NCI-H2196 (cell line): ENCODE results near the gene ZNF446.
"Not testable (repeated sequence)": the region's sequence is repeated elsewhere in the genome, so short reads cannot be mapped to it uniquely, and the experiment has no call there.

Experiments used
- DNase-seq: peaks from one replicate; lab custom pipeline; 2025; ENCODE audit not compliant: unreplicated experiment; lab: John Stamatoyannopoulos, UW

Gene ZNF446

GRCh38 chr19:58498316-58499020 is 22.3 kb downstream of the ZNF446 start:
- no peak for DNase-seq

GRCh38 chr19:58499021-58499927 is 23.1 kb downstream of the ZNF446 start:
- DNase-seq = peak; percentile 100

- no peak for DNase-seq
Observed at GRCh38 chr19:58500242-58500641, 24.1 kb downstream of the ZNF446 start.

DNA sequence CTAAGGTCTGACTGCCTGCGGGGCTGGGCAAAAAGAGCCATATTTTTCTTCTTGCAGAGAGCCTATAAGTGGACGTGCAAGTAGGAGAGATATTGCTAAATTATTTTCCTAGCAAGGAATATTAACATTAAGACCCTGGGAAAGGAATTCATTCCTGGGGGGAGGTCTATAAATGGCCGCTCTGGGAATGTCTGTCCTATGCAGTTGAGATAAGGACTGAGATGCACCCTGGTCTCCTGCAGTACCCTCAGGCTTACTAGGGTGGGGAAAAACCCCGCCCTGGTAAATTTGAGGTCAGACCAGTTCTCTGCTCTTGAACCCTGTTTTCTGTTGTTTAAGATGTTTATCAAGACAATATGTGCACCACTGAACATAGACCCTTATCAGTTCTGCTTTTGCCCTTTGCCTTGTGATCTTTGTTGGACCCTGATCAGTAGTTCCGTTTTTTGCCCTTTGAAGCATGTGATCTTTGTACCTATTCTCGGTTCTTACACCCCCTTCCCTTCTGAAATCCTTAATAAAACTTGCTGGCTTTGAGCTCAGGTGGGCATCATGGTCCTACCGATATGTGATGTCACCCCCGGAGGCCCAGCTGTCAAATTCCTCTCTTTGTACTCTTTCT is 31.6 kb downstream of the ZNF446 start:
- DNase-seq = not testable (repeated sequence)

DNA sequence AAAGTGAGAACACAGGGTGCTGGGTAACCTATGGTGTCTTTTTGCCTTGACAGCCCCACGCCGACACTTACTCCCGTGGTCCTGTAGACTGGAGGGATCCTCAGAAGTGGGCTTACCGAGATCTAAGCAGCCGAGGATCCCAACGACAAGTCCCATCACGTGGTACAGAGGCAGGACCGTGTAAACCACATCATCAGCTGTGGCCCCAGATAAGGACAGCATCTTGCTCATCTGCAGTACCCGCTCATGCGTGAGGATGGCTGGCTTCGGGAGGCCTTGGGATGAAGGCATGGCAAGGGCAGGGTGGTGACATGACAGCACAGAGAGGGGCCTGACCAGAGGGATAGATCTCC is 33.6 kb downstream of the ZNF446 start:
- no peak for DNase-seq

DNA sequence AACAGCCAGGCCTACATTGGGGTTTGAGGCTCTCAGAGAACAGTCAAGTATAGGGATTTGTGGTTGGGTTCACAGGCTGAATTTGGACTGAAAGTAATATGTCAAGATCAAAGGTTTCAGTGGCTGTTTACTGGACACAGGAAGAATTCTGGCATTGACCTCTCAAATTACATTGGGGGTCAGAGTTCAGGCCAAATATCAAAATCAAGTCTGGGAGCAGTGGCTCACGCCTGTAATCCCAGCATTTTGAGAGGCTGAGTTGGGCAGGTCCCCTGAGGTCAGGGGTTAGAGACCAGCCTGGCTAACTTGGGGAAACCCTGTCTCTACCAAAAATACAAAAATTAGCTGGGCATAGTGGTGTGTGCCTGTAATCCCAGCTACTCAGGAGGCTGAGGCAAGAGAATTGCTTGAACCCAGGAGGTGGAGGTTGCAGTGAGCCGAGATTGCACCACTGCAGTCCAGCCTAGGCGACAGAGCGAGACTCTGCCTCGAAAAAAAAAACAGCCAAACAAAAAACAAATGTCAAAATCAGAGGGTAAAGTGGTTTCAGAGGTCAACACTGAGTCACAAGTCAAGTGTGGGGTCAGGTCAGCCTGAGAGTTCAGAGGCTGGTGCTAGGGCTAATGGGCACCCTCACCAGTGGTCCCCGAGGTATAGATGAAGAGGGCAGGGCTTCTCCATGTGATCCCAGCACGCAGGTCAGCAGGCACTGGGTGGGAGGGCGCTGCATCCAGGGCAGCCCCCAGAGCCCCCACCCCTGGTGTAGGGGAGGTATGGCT is 34.1 kb downstream of the ZNF446 start:
- no peak for DNase-seq

GRCh38 chr19:58511353-58512208 is 35.4 kb downstream of the ZNF446 start, which contains the start of gene SLC27A5:
Gene SLC27A5 (minus strand): TSS chr19:58511992. CDS start chr19:58511955, 37 bp downstream.
- DNase-seq = no peak

DNA sequence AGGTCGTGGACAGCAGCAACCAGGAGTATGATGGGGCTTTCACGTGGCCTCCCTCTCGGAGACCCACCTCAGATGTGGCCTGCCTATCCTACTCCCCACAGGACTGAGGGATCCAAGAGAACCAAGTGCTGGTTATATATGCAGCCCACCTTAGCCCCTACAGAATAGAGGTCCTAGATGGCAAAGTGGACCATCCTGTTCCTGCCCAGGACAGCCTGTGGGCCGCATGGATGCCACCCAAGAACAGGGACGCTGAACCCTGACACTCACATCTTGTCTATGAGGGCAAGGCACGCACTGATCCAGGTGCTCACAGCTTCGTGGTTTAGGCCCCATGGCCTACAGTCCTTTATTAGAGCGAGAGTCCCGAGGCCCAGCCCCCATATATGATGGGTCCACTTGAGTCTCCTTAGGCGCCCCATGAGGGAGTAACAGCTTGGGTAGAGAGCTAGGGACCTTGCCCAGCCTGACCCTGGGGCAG is 37.1 kb downstream of the ZNF446 start:
- no peak for DNase-seq

DNA sequence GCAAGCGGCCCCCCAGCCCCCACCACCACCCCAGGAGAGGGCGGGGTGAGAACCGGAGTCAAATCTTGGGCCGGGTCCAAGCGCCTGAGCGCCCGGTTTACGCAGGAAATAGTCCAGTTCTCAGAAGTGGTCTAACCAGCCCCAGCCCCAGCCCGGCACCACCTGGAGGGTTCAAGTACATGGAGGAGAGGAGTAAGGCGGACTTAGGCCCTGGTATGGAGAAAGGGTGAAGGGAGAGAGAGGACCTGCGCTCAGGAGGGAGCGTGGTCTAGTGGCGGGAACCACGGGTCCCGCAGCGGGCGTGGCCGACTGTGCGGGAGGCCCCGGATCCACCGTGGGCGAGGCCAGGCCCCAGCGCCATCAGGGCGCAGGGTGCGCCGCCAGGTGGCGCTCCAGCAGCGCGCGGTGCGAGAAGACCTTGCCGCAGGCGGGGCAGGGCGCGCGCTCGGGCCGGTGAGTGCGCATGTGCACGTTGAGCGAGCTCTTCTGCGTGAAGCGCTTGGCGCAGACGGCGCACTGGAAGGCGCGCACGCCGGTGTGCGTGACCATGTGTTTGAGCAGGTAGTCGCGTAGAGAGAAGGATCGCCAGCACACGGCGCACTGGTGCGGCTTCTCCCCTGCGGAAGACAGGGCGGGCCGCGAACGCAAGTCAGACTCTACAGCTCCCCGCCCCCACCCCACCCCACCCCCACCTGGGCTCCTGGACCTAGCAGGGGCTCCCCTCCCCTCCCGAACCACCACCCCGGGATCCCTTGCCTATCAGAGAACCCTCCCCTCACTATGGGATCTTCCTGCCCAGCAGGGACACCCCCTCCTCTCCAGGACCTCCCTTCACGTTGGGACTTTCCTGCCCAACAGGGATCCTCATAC is 37.8 kb downstream of the ZNF446 start:
- peak; percentile 98 for DNase-seq

- no peak for DNase-seq
Observed at GRCh38 chr19:58514564-58515022, 38.4 kb downstream of the ZNF446 start.

- no peak for DNase-seq
Observed at GRCh38 chr19:58515259-58515658, 39.1 kb downstream of the ZNF446 start.

DNA sequence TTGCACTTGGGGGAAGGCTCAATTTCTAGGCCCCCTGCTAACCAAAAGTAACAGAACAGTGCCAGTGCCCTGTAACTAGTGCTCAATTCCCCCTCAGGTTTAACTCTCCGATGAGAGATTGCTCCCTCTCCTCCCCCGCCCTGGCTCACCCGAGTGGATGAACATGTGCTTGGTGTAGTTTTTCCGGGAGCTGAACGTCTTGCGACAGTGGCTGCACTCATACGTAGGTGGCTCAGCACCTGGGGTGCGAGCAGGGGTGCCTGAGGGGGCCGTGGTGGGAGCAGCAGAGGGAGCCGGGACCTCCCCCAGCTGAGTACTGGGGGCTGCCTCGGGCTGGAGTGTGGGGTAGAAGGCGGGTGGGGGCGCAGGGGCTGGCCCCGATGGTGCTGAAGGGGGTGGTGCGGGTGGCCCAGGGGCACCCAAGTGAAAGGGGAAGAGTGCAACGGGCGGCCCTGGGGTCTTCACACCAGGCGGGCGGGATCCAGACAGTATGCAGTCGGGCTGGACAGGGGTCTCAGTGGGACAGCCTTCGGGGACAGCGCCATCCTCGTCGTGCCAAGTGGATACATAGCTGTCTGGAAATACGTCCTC is 40.2 kb downstream of the ZNF446 start:
- no peak for DNase-seq

GRCh38 chr19:58516964-58517833 is 41.0 kb downstream of the ZNF446 start:
- DNase-seq = no peak

GRCh38 chr19:58518256-58519086 is 42.3 kb downstream of the ZNF446 start:
- no peak for DNase-seq

DNA sequence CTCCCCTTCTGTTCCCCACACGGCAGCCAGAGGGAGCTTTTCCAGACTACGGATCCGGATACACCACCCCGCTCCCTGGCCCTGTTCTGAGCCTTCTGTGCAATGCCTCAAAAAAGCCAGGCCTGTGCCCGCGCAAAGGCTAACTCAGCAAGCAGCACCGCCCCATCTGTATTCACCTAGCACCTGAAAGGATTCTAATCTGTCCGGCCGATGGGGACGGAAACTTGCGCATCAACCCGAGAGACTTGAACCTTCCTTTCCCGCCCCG is 42.9 kb downstream of the ZNF446 start:
- DNase-seq = peak; percentile 59

DNA sequence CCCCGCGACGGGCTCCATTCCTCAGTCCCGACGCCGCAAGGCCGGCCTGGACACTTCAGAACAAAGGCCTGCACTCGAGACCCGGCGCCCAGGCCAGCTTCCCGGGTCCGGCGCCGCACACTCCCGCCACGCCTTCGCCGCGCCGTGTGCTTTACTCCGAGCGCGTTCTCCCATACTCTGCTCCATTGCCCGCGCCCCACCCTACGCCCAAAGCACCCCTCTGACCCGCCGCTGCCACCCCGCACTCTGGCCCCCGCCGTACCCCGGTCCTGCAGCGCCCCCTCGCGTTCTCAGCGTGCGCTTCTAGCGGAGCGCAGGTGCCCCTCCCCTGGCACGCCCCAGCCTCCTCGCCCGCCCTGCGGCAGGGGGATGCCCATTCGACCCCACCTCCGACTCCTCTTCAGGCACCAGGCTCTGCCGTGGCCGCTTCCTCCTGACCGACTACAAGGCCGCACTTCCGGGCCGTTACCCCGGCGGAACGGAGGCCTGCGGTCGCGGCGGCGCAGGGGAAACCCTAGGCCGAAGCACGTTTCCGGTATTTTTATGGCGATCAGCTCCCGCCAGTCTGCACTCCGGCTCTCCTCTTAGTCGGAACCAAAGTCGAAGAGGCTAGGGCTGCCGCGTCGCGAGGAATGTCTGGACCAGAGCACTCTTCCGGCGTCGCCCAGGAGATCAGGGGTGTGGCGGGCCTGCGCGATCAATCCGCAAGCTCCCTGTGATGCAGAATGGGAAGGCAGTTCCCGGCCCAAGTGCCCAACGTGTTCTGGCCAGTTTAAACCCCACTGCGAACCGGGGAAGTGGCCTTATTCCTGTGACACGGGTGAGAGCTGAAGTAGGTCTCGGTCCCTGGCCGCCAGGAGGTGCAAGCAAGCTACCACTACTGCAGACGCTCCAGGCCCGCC is 43.5 kb downstream of the ZNF446 start, which contains the start of gene ZBTB45:
Gene ZBTB45 (minus strand): TSS at position 456 of the 902 bp plus-strand sequence. CDS start 2,137 bp downstream, outside the sequence.
- DNase-seq = peak; percentile 96
